GM19193 (cell line): Measurements from ENCODE around the gene LYRM7.
A peak's percentile ranks its signal among the peaks of the same experiment; 100 is the strongest.

ENCODE experiments used
- POLR2A ChIP-seq: IDR thresholded peaks from 4 replicates; pipeline ENCODE4 v1.6.1; 2011; ENCODE audit not compliant: insufficient read depth, insufficient read length; ENCODE audit errors: extremely low read depth

The LYRM7 gene

GRCh38 chr5:131170540-131171275 lies at the start of gene LYRM7:
TSS of gene LYRM7 (plus strand) at chr5:131170944. CDS start at chr5:131171021, 77 bp downstream.
- peak; percentile 77 for TF ChIP-seq POLR2A

DNA sequence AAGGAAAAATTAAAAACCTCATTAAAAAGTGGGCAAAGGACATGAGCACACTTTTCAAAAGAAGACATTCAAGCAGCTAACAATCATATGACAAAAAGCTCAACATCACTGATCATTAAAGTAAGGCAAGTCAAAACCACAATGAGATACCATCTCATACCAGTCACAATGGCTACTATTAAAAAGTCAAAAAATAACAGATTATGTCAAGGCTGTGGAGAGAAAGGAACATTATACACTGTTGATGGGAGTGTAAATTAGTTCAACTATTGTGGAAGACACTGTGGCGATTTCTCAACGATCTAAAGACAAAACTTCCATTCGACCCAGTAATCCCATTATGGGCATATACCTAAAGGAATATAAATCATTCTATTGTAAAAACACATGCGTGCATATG lies 41.4 kb upstream of the LYRM7 start:
- no peak for TF ChIP-seq POLR2A

GRCh38 chr5:131139321-131139720 lies 31.4 kb upstream of the LYRM7 start:
- TF ChIP-seq POLR2A: no peak

DNA sequence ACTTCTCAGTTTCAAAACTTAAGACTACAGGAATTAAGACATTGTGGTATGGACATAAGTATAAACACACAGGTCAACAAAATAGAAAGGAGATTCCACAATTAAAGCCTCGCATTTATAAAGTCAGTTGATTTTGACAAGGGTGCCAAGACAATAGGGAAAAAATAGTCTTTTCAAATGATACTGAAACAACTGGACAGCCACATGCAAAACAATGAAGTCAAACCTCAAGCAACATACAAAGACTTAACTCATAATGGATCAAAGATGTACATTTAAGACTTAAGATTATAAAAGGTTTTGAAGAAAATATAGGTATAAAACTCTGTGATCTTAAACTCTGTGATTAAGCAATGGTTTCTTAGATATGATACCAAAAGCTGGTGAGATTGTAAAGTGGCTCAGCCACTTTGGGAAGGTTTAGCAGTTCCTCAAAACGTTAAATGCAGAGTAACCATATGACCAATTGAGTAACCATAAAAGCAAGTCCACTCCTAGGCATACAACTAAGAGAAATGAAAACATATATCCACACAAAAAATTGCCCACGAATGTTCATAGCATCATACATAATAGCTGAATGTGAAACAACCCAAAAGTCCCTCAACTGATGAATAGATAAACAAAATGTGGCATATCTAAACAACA lies 27.6 kb upstream of the LYRM7 start:
- no peak for TF ChIP-seq POLR2A

- TF ChIP-seq POLR2A: no peak
Observed at GRCh38 chr5:131147258-131147657, 23.5 kb upstream of the LYRM7 start.

- TF ChIP-seq POLR2A: no peak
Observed at GRCh38 chr5:131148835-131149234, 21.9 kb upstream of the LYRM7 start.

GRCh38 chr5:131150408-131150807 lies 20.3 kb upstream of the LYRM7 start:
- no peak for TF ChIP-seq POLR2A

DNA sequence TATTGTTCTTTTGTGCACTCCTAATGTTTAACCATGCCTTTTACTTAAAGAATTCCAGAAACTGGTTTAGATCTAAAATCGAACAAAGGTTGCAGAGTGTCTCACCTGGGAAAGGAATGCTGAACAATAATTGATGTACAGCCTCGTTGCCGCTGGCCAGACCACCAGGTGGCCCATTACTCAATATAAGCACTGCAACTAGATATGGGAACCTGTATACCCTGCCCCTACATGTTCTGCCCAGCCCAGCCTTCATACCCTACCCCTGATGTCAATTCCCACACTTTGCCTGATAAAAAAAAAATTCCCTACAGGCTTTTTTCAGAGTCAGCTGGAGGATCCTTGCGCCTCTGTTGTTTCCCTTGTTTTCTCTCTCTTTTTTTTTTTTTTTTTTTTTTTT lies 19.5 kb upstream of the LYRM7 start:
- no peak for TF ChIP-seq POLR2A

- TF ChIP-seq POLR2A: no peak
Observed at GRCh38 chr5:131156385-131156784, 14.4 kb upstream of the LYRM7 start.

- no peak for TF ChIP-seq POLR2A
Observed at GRCh38 chr5:131156957-131157356, 13.8 kb upstream of the LYRM7 start.

- no peak for TF ChIP-seq POLR2A
Observed at GRCh38 chr5:131160134-131160533, 10.6 kb upstream of the LYRM7 start.

GRCh38 chr5:131163276-131164119 lies 7.2 kb upstream of the LYRM7 start:
- no peak for TF ChIP-seq POLR2A

DNA sequence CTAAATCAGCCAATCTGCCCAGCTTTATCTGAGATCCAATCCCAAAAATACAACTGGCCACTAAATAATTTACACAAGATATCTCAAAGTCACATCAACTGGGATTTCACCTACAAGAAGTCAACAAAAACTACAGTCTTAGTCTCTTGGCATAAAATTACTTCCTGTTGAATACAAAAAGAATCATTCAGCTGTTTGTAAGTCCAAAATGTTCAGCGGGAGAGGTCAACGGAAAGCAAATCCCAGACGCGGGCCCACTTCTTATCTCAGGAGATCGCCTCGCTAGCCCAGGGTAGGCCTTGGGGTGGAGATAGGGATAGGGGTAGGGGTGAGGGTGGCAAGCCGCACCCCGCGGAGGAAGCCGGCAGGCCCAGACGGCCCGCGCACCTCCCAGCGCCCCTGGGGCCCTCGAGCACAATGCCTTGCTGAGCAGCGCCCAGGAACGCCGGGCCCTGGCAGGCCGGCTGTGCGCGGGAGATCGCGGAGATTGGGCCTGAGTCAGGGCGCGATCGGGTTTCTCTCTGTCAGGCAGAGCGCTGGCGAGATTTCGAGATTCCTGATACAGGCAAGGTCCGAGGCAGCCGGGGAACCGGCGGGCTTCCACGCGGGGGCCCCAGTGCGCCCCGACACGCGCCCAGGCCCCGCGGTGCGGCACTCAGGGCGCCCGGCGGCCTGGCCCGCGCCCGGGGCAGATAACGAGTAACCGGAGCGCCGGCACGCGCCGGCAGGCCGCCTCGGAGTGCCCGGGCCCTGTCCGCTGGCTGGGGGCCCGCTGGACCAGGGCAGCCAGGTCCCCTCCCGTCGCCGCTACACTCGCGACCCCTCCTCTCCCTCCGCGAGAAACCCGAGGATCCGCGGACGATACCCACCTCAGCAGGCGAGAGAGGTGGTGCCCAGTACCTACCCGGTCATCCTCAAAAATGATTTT lies 6.3 kb upstream of the LYRM7 start:
- no peak for TF ChIP-seq POLR2A

DNA sequence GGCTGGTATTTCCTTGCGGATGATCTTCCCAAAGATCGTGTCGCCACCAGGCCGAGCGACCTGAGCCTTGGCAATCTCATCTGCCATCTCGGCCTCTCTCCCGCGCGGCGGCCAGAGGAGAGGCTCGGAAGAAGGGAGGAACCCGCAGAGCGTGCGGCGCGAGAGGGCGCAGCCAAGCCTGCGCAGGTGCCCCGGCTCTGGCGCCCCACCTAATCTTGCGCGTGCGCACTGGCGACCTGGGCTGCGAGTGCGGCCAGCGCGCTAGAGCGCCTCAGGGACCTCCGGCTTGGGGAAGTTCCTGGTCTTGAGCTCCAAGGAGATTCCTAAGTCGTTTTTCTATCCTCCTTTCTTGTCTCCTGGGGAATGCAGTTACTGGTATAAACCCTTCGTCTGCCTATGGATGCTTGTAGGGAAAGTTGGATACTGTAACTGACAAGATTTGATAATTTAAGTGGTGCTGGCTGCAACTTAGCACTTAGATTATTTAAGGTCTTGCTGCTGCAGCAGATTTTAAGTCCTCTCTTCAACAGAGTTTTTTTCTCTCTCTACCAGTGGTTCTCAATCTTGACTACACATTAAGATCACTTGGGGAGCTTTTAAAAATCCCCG lies 5.5 kb upstream of the LYRM7 start, which contains the start of gene HINT1:
HINT1 (minus strand) TSS at position 138 of the 609 bp plus-strand sequence; CDS start at position 87, 51 bp downstream.
- peak; percentile 83 for TF ChIP-seq POLR2A
